Keratinocyte (primary cell): Measurements from ENCODE around the gene FASN. TPM values are rescaled to one million over a fixed set of nuclear protein-coding genes. Genes with fewer than 3 reads are reported as not detected.

Experiments used
- DNase-seq: peaks from one replicate; pipeline ENCODE4 v3.0.0-alpha.2; 2011; ENCODE audit warnings: low read depth, missing footprints, low spot score
- FAIRE-seq: peaks from 2 replicates; lab custom pipeline; 2011; peaks lifted over from hg19 to GRCh38; lab: Jason Lieb, UNC
- H2AFZ ChIP-seq: 2 replicates; pipeline ENCODE4 v1.6.0; 2012; ENCODE audit warnings: low read length, control low read depth, inconsistent platforms; ENCODE audit not compliant: control insufficient read depth
- H3K27ac ChIP-seq: 2 replicates; pipeline ENCODE4 v1.5.1; 2011; ENCODE audit warnings: low read length; ENCODE audit not compliant: control insufficient read depth, insufficient read depth
- H3K27me3 ChIP-seq: 3 replicates; pipeline ENCODE4 v1.6.0; 2011; ENCODE audit warnings: low read length; ENCODE audit not compliant: control insufficient read depth, insufficient read depth; ENCODE audit errors: extremely low read depth
- H3K36me3 ChIP-seq, 2 experiments: 2 replicates in 1 of 2; 3 replicates in 1 of 2; pipeline ENCODE4 v1.5.1; 2011; ENCODE audit warnings: low read length in 2 of 2, mild to moderate bottlenecking in 1 of 2; ENCODE audit not compliant: control insufficient read depth in 2 of 2, insufficient read depth in 2 of 2; ENCODE audit errors: extremely low read depth in 1 of 2
- H3K4me1 ChIP-seq: 3 replicates; pipeline ENCODE4 v1.5.1; 2011; ENCODE audit warnings: low read length; ENCODE audit not compliant: control insufficient read depth, insufficient read depth; ENCODE audit errors: extremely low read depth
- H3K4me2 ChIP-seq: 3 replicates; pipeline ENCODE4 v1.6.0; 2011; ENCODE audit warnings: low read depth, low read length; ENCODE audit not compliant: control insufficient read depth, insufficient read depth; ENCODE audit errors: extremely low read depth
- H3K4me3 ChIP-seq, 3 experiments: fragments of 200-600 bp in 1 of 3; sonication (generic) in 1 of 3; 2 replicates in 2 of 3; 3 replicates in 1 of 3; pipeline ENCODE4 v1.5.1; 2011 to 2016; ENCODE audit warnings: low read length in 3 of 3, mild to moderate bottlenecking in 3 of 3, control low read depth in 2 of 3, inconsistent platforms in 1 of 3, low read depth in 1 of 3, mixed read lengths in 1 of 3, mixed run types in 1 of 3, moderate library complexity in 1 of 3; ENCODE audit not compliant: control insufficient read depth in 2 of 3, insufficient read depth in 2 of 3; ENCODE audit errors: extremely low read depth in 1 of 3
- H3K79me2 ChIP-seq: 2 replicates; pipeline ENCODE4 v1.6.0; 2012; ENCODE audit warnings: low read length; ENCODE audit not compliant: control insufficient read depth, insufficient read depth
- H3K9ac ChIP-seq: 3 replicates; pipeline ENCODE4 v1.6.0; 2011; ENCODE audit warnings: low read length; ENCODE audit not compliant: control insufficient read depth, insufficient read depth; ENCODE audit errors: extremely low read depth
- H3K9me1 ChIP-seq: 3 replicates; pipeline ENCODE4 v1.6.0; 2011; ENCODE audit warnings: low read length; ENCODE audit not compliant: control insufficient read depth, insufficient read depth; ENCODE audit errors: extremely low read depth
- H3K9me3 ChIP-seq: 2 replicates; pipeline ENCODE4 v1.5.1; 2012; ENCODE audit warnings: low read depth, low read length; ENCODE audit not compliant: control insufficient read depth
- H4K20me1 ChIP-seq: 3 replicates; pipeline ENCODE4 v1.6.0; 2011; ENCODE audit warnings: low read length; ENCODE audit not compliant: control insufficient read depth, insufficient read depth; ENCODE audit errors: extremely low read depth
- CTCF ChIP-seq, 3 experiments: IDR thresholded peaks in 1 of 3; conservative IDR thresholded peaks in 1 of 3; optimal IDR thresholded peaks in 1 of 3; 2 replicates in 2 of 3; 3 replicates in 1 of 3; pipeline versions ENCODE3 to v1.5.1; 2011; ENCODE audit warnings: low read length in 3 of 3, mild to moderate bottlenecking in 3 of 3, moderate library complexity in 2 of 3, control low read depth in 1 of 3, inconsistent platforms in 1 of 3; ENCODE audit not compliant: insufficient read depth in 2 of 3; ENCODE audit errors: extremely low read depth in 1 of 3
- EZH2 ChIP-seq: IDR thresholded peaks from one replicate; pipeline ENCODE4 v1.6.1; 2012; ENCODE audit warnings: inconsistent platforms, mild to moderate bottlenecking, low read length, moderate library complexity
- dilution Hi-C: fragments of 300-500 bp; cut with MboI; formaldehyde crosslinking; loops from one replicate; pipeline ENCODE4 v1.7.0; 2020; ENCODE audit warnings: low sequenced_read_pairs; ENCODE audit not compliant: extremely low pct_ligation_motif_present
- polyA plus RNA-seq, 5 experiments: library from polyadenylated mRNA; depleted of rRNA in 3 of 5; stranded (reverse) in 3 of 5; stranded (forward) in 1 of 5; unstranded in 1 of 5; fragments of >200 nt; gene quantifications; 1 replicate in 1 of 5; 2 replicates in 3 of 5; 3 replicates in 1 of 5; pipeline versions ENCODE4 v1.2.1 to v1.2.3, GENCODE V29; 2011 to 2012; ENCODE audit warnings: missing spikeins in 2 of 5, low read depth in 1 of 5, low replicate concordance in 1 of 5

The FASN gene
- polyA plus RNA-seq, 1 donor (not counting 4 experiments of a cell fraction or from before 2014, with no cell fraction given), result 44.7 TPM

GRCh38 chr17:82080048-82080788 is 17.8 kb downstream of the FASN start:
- no peak overlapping the region for H3K27ac ChIP-seq
- FAIRE-seq (no peak), DNase-seq (no peak)
- no peaks in the 10 kb centered on the region for H3K4me1 ChIP-seq
- H3K4me2 ChIP-seq, result no peak overlapping the region
- peaks cover 24% of the 10 kb centered on the region for H4K20me1 ChIP-seq
- peaks cover 3% of the 10 kb centered on the region for H3K79me2 ChIP-seq
- H3K9ac ChIP-seq, result no peak overlapping the region
- no peaks in the 10 kb centered on the region for H3K27me3 ChIP-seq
- no peak overlapping the region for H2AFZ ChIP-seq
- H3K9me3 ChIP-seq, result no peaks in the 10 kb centered on the region
- TF ChIP-seq EZH2, result no peak
- no peak for TF ChIP-seq CTCF (optimal IDR thresholded peaks at IDR 0.05 in 1 of 3, IDR thresholded peaks at IDR 0.05 in 1 of 3, conservative IDR thresholded peaks at IDR 0.05 in 1 of 3; ENCODE audit: extremely low read depth in 1 of 3, insufficient read depth in 2 of 3, low read length in 3 of 3)
- peaks cover 49 to 52% of the 10 kb centered on the region in 2 experiments for H3K36me3 ChIP-seq
- dilution Hi-C loops, result no loop called here
- H3K9me1 ChIP-seq, result no peaks in the 10 kb centered on the region
- no peak overlapping the region for H3K4me3 ChIP-seq

GRCh38 chr17:82079001-82079677 is 18.9 kb downstream of the FASN start:
- TF ChIP-seq CTCF (optimal IDR thresholded peaks at IDR 0.05 in 1 of 3, IDR thresholded peaks at IDR 0.05 in 1 of 3, conservative IDR thresholded peaks at IDR 0.05 in 1 of 3; ENCODE audit: extremely low read depth in 1 of 3, insufficient read depth in 2 of 3, low read length in 3 of 3) (no peak), EZH2 (no peak)
- H3K9me3 ChIP-seq, result no peaks in the 10 kb centered on the region
- peaks cover 44% of the 10 kb centered on the region in 2 experiments for H3K36me3 ChIP-seq
- H2AFZ ChIP-seq, result no peak overlapping the region
- no peak overlapping the region for H3K9ac ChIP-seq
- H3K27ac ChIP-seq, result no peak overlapping the region
- H3K4me2 ChIP-seq, result no peak overlapping the region
- H4K20me1 ChIP-seq, result peaks cover 22% of the 10 kb centered on the region
- H3K9me1 ChIP-seq, result no peaks in the 10 kb centered on the region
- no peaks in the 10 kb centered on the region for H3K27me3 ChIP-seq
- no peaks in the 10 kb centered on the region for H3K4me1 ChIP-seq
- no peak for FAIRE-seq
- peaks cover 3% of the 10 kb centered on the region for H3K79me2 ChIP-seq
- dilution Hi-C loops, result no loop called here
- no peak overlapping the region for H3K4me3 ChIP-seq
- no peak for DNase-seq
